Stimulated activated CD4-positive, alpha-beta T cell treated with anti-CD3 and anti-CD28 coated beads, Interleukin-12 subunit alpha, Interleukin-12 subunit beta, amount 100 ng/mL, for 24 hours (primary cell): ENCODE results near the gene GPR162.
A peak's percentile ranks its signal among the peaks of the same experiment; 100 is the strongest.

Source experiments
- DNase-seq, 2 experiments: peaks; one replicate each; pipeline ENCODE4 v3.0.0-alpha.2; 2020; ENCODE audit warnings: low read depth in 2 of 2

GPR162 gene

GRCh38 chr12:6821591-6822425 lies at the start of gene GPR162:
GPR162 (plus strand) TSS chr12:6821821; CDS start chr12:6823899, 2,078 bp downstream.
- no peak for DNase-seq

GRCh38 chr12:6772331-6772695 lies 49.3 kb upstream of the GPR162 start, which contains the start of gene LAG3:
LAG3 (plus strand) TSS chr12:6772520; CDS start chr12:6772853, 333 bp downstream.
- peak in 1 of 2 experiments; percentile 76 for DNase-seq

- no peak for DNase-seq
Measured at GRCh38 chr12:6772726-6773589, 48.7 kb upstream of the GPR162 start.

GRCh38 chr12:6773590-6774351 lies 47.9 kb upstream of the GPR162 start:
- DNase-seq: no peak

GRCh38 chr12:6774499-6775062 lies 47.0 kb upstream of the GPR162 start:
- no peak for DNase-seq

GRCh38 chr12:6775185-6776174 lies 46.1 kb upstream of the GPR162 start:
- no peak for DNase-seq

GRCh38 chr12:6777386-6777785 lies 44.2 kb upstream of the GPR162 start:
- DNase-seq: no peak

- DNase-seq: no peak
Measured at GRCh38 chr12:6778217-6778573, 43.4 kb upstream of the GPR162 start.

GRCh38 chr12:6778574-6779550 lies 42.8 kb upstream of the GPR162 start:
- peak; percentile 78 to 93 for DNase-seq

GRCh38 chr12:6779708-6780432 lies 41.8 kb upstream of the GPR162 start:
- no peak for DNase-seq

GRCh38 chr12:6780573-6780972 lies 41.0 kb upstream of the GPR162 start:
- DNase-seq: no peak

- DNase-seq: no peak
Measured at GRCh38 chr12:6782119-6782518, 39.5 kb upstream of the GPR162 start.

GRCh38 chr12:6782850-6783566 lies 38.6 kb upstream of the GPR162 start:
- DNase-seq: no peak

GRCh38 chr12:6783828-6784227 lies 37.8 kb upstream of the GPR162 start:
- no peak for DNase-seq

GRCh38 chr12:6784296-6784695 lies 37.3 kb upstream of the GPR162 start:
- no peak for DNase-seq

GRCh38 chr12:6784761-6785160 lies 36.9 kb upstream of the GPR162 start:
- DNase-seq: no peak

- no peak for DNase-seq
Measured at GRCh38 chr12:6786416-6787094, 35.1 kb upstream of the GPR162 start.
